Colon (tissue), 2 donors: ENCODE measurements around the gene CFAP20DC.

Experiments
- FAIRE-seq: peaks from 2 replicates; lab custom pipeline; 2012; peaks lifted over from hg19 to GRCh38; lab: Jason Lieb, UNC
- donor health status: control.
- donor health status: control.

CFAP20DC gene

DNA sequence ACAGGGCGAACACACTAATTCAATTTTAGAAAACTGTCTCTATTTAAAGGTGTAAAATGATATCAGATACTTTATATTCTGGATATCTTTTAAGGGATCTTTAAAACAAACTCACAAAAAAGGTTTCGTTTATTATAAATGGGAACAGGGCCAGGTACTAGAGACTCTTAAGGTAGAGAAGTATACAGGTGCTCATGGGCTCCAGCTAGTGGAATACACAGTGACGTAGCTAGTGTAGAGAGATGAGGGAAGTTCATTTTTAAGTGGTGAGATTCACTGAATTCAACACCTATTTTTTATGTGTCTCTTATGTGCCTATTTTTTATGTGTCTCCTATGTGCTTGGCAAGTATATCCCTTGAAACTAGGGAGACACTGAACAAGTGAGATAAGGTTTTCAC is 250.6 kb downstream of the CFAP20DC start:
- FAIRE-seq = no peak

DNA sequence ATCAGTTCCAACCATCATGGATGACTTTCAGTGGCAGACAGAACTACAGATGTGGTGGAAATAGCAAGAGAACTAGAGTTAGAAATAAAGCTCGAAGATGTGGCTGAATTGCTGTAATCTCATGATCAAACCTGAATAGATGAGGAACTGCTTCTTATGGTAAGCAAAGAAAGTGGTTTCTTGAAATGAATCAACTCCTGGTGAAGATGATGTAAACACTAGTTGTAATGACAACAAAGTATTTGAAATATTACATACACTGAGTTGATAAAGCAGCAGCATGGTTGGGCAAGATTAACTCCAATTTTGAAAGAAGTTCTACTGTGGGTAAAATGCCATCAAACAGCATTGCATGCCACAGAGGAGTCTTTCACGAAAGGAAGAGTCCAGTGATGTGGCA is 251.5 kb downstream of the CFAP20DC start:
- FAIRE-seq = no peak

DNA sequence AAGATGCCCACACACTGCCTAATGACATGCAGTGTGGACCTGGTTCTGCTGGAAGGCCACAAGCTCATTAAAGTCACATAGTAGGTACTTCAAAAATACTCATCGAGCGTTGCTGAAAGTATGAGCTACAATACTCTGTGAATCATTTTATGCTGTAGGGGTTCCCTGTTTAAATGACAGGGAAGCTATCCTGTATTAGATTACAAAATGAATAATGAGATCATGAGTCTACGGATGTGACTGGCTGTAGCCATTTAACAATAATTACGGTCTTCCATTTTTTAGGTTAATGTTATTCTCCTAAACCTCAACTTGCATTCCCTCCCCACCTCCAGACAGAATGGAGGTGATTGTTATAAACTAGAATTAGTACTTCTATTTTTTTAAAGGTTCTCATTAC is 255.1 kb downstream of the CFAP20DC start:
- no peak for FAIRE-seq

DNA sequence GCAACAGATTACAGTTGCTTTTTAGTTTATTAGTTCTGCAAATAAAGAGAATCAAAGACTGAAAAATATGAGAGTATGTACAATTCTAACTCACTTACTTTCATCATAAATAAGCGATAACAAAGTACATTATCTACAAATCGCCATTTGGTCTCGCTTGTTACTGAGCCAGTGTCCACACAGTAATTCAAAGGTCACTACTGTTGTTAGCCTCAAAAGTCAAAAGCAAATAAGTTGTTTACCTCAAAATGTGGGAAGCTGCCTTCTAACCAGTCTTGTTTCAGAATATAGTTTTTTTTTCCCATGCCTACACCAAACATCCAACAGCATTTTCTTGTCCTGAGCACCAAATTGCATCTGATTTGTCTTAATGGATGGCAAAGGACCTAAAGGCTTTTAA is 255.9 kb downstream of the CFAP20DC start:
- FAIRE-seq = no peak

DNA sequence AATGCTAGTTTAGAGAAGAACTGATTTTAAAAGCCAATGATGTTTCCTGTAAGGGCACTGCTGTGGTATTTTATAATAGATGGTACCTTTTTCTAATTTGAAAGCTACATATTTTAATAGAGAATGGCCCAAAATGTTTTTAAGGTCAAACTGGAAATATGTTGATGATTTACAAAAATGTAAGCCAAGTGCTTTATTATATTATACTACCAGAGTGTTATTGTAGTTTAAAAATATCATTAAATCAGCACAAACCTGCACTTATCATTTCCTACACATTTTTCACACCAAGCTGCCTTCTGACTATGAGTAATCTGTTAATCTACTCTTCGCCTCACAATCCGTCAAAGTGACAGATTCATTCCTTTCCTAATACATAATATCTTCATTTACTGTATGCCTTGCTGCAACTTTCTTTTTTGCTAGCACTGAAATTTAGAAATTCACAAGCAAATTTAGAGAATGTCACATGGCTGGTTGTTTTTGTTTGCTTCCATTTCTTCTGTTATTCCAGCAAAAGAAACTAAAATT is 256.8 kb downstream of the CFAP20DC start:
- FAIRE-seq = no peak

DNA sequence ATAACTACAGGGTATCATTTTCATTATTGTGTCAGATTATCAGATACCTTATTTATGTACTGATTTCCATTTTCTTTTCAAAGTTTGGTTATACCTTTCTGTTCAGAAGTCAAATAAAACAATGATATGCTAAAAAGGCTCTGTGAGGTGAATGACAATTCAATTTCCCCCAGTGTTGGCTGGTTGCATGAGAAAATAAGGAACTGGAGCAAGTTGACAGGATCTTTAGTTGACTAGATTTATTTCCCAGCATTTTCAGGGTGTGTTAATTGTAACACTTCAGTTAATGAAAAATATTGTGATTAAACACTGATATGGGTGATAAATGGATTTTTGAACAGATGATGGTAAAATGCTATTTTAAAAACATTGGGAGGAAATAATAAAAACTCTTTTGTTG is 260.4 kb downstream of the CFAP20DC start:
- FAIRE-seq = no peak

DNA sequence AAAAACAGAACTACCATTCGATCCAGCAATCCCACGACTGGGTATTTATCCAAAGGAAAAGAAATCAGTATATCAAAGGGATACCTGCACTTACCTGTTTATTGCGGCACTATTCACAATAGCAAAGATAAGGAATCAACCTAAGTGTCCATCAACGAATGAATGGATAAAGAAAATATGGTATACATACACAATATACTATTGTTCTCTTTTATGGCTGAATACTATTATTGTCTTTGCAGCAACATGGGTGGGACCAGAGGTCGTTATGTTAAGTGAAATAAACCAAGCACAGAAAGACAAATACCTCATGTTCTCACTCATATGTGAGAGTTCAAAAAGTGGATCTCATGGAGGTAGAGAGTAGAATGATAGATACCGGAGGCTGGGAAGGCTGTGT is 264.9 kb downstream of the CFAP20DC start:
- peak; percentile 21 for FAIRE-seq

DNA sequence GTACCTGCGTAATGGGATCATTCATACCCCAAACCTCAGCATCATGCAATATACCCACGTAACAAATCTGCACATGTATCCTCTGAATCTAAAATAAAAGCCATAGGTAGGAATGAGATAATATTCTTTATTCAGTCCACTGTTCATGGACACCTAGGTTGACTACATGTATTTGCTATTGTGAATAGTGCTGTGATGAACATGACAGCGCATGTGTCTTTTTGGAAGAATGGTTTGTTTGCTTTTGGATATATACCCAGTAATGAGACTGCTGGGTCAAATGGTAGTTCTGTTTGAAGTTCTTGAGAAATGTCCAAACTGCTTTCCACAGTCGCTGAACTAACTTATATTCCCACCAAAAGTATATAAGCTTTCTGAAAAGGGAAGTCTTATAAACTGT is 265.4 kb downstream of the CFAP20DC start:
- FAIRE-seq = no peak

DNA sequence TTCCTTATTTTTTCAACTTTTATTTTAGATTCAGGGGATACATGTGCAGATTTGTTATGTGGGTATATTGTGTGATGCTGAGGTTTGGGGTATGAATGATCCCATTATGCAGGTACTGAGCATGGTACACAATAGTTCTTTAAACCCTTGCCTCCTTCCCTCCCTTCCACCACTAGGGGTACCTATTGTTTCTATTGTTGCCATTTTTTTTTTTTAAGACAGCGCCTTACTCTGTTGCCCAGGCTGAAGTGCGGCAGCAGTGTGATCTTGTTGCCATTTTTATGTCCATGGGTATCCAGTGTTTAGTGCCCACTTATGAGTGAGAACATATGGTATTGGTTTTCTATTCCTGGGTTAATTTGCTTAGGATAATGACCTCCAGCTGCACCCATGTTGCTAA is 266.0 kb downstream of the CFAP20DC start:
- no peak for FAIRE-seq

DNA sequence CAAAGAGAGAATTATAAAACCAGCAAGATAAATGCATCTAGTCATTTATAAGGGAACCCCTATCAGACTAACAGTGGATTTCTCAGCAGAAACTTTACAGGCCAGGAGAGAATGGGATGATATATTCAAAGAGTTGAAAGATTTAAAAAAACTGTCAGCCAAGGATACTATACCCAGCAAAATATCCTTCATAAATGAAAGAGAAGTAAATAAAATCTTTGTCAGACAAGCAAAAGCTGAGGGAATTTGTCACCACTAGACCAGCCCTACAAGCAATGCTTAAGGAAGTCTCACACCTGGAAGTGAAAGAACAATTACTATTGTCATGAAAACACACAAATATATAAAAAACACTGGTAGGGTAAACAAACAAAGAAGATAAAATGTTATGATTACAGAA is 269.9 kb downstream of the CFAP20DC start:
- FAIRE-seq = no peak

DNA sequence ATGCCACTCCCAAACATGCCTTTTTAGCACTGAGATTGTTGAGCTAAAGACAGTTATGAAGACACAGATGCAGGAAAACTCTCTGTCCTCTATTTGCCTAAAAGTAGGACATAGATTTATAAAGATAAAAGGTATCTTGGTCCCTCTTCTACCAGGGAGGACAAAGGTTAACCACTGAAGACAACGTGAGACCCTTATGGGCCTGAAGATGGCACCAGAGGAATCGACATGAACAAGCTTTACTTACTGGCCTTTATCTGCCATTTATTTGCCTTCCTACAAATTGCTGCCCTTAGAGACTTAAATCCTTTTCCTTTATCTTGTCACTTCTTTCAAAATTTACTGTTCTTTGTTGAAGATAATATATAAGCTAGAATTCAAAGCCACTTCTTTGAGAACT is 273.6 kb downstream of the CFAP20DC start:
- no peak for FAIRE-seq

DNA sequence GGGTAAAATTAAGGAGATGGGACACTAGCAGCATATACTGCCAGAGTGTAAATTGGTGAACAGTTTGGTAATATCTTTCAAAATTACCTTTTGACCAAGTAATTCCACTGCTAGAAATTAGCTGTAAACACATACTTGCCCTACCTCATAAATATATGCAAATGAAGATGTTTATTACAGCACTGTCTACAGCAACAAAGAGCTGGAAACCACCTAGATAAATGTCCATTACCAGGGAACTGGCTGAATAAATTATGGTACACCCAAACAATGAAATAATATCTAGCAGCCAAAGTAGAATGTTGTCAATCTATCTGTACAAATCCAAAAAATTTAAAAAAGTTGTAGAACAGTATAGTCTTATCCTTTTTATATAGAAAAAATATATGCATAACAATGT is 277.4 kb downstream of the CFAP20DC start:
- FAIRE-seq = no peak

DNA sequence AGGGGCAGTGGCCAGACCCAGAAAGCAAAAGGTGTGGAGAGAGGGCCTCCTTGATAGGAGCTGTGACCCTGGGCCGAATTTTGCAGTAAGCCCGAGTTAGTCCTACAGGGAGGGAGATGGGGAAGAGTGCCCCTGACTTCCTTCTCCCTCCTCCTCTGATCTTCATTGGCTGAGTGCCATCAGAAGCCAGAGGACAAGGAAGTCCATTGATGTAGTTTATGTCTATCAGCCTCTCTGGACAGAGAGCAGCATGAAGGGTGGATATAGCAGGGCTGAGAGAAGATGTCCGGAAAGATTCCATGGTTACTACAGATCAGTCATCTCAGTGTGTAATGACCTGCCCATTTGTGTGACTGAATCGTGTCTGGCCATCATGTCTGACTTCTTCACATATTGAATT is 280.8 kb downstream of the CFAP20DC start:
- no peak for FAIRE-seq

DNA sequence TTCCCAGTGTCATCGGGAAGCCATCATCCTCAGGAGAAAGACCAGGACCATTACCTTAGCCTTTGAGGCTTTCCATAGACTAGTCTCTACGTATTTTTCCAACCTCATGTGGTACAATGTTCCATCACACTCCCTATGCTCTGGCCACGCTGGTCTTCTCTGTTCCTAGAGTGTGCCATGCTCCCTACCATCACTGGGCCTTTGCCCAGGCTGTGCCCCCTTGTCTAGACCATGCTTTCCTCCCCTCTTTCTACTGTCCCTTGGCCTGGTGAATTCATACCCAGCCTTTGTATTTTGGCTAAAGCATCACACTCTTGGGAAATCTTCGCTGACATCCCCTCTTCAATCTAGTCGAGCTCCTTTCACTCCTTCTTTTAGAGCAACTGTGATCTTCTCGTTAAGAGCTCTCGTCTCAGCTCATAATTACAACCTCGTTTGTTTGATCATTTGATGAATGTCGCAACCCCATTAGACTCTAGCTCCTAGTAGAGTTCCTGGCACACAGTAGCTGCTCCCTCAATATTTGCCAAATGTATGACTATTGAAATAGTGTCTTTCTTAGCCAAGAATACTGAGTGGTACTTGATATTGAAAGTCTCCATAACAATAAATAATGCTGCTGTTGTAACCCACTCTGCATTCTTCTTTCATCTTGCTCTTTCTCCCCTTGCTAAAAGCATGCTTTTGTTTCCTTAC is 283.1 kb downstream of the CFAP20DC start:
- no peak for FAIRE-seq

DNA sequence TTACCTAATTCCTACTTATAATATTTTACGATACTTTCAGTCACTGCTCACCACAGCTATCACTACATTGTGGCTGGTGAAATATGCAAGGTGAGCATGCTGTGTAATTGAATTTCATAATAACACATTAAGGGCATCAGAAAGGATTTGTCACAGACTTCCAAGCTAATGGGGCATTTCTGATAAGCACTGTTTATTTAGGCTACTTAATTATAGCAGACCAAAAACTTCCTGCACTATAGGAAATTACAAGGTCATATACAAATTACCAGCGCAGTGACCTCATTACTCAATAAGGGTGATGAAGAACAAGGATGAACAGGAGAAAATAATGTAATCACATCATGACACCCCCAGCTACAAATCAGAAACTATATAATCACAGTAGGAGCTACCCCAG is 294.7 kb downstream of the CFAP20DC start:
- no peak for FAIRE-seq

DNA sequence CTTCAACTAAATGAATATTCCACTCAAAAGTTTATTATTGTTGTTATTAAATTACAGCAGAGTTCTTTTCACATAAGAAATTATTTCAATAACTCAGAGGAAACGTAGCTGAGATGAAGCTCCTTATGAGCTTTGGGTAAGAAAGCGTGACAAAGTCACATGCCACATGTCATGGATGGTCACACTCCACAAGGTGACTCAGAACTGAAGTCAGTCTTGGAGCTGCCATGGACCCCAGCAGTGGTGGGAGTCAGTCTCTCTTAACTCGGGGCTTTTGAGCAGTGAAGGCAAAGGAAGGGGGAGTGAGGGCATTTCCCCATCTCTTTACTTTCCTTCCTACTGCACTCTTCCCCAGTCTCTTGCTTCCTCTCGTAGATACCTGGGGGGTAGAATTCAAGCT is 295.8 kb downstream of the CFAP20DC start:
- FAIRE-seq = no peak

DNA sequence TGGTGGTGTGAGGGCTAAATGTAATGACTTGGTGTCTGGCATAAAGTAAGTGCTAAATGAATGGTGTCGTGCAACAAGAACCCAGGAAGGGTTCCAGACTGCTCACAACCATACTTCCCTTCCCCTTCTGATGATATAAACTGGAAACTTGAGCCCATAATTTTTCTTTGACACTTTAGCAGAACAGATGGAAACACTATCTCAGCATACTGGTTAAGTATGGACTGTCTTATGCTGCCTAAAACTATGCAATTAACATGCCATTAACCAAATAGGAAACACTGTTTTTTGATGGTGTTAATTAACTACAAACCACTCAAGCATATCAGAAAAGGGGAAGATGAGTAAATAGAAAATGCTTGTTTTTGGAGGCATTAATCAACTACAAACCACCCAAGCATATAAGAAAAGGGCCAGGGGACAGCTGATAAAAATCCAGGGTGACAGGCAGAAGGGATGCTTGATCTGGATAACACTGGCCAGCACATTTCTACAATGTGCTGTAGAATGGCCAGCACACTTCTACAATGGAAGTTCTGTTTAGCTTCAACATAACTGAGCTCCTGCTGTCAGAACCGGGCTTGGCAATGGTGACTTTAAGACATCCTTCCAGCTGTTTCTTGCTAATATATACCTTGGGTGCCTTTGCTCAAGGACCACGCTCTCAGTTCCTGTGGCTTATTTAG is 297.8 kb downstream of the CFAP20DC start:
- no peak for FAIRE-seq

DNA sequence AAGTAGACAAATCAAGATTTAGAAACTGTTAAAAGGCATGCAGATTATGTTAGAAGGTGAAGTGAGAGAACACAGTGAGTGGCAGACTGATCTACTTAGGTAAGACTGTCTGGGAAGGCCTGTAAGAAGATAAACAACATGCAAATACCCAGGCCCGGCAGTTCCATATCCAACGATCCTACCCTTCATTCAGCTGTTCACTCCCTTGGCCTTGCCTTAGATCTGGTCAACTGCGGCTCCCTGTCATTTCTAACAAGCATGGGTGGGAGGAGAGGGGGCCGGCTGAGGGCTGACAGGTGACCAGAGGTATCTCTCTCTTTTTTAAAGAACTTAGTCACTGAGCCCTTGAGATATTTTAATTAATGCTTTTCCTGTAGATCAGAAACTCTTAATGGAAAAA is 298.6 kb downstream of the CFAP20DC start:
- no peak for FAIRE-seq

DNA sequence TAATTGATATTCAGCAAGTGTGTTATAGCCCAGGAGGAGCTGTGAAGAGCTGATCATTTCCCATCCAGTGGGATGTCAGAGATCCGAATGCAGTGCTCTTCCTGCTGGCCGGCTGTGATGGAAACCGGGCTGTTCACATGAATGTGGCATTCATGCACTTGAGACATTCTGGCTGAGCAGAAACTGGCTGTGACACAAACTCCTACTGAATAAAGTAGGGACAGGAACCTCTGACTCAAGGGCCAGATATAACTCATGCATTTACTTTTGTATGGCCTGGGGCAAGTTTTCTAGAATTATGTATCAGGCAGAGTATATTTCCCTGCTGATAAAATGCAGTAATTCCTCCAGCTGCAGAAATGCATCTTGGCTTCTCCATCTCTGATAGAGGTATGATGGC is 299.9 kb downstream of the CFAP20DC start:
- FAIRE-seq = no peak

DNA sequence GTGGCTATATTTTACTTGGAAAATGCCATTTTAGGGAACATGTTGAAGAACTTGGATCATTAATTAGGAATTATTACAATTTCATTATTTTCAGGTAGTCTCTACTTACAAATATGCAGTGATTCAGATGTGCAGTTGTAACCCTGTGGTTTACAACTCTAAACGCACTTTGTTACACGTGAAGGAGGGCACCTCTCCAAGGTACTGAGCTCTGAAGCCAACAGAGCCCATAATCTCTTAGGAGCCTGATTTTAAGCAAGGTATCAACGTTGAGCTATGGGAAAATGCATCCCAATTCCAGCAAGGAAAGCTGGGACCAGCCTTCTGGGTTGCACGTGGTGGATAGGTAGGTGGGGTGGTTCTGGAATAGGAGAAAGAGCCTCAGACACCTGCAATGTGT is 301.8 kb downstream of the CFAP20DC start:
- no peak for FAIRE-seq

DNA sequence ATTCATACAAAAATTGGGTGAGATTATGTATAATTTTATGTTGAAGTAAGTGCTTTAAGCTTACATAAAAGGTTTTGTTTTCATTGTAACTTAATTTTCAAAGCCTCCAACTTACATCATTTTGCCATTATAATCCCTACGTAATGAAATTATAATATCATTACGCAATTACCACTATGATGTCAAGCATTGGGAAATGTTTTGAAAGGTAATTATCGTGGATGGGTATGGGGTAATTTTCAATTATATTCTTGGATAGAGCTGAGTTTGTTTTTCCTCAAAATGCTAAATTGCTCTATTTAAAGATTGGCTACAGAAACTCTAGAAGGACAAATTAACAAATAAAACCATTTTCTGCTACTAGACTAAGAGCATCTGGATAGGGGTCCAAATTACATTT is 303.1 kb downstream of the CFAP20DC start:
- FAIRE-seq = no peak

DNA sequence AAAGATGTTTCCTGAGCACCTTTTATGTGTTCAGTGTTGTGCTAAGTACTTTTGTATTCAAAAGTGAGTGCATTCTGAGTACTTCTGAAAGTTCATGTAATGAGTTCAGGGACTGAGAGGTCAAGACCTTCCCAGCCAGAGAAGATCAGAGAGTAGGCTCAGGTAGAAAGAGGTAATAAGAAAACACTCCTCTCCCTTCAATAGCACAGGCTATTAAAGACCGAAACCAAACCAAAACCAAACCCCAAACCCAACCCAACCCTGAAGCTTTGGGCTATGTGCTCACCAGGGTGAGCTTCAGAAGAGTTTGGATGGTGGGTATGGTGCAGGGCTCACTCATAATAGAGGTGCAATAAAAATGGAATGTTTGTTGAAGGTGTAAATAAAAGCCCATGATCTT is 306.5 kb downstream of the CFAP20DC start:
- FAIRE-seq = no peak

DNA sequence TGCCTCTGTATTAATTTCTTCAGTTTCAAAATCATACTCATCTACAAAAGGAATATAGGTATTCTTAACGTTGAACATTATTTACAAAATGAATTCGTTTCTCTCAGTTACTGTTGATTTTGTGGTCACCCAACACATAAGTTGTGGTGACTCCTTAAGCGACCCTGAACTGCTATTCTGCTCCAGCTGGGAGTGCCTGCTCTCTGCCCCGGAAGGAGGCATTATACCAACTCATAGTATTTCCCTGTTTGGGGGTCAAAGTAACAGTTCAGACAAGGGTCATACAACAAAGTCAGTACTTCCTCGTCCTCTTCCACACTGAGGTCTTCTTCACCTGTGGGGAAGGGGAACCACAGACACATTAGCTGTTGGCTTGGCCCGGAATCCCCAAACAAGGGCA is 307.6 kb downstream of the CFAP20DC start:
- no peak for FAIRE-seq

DNA sequence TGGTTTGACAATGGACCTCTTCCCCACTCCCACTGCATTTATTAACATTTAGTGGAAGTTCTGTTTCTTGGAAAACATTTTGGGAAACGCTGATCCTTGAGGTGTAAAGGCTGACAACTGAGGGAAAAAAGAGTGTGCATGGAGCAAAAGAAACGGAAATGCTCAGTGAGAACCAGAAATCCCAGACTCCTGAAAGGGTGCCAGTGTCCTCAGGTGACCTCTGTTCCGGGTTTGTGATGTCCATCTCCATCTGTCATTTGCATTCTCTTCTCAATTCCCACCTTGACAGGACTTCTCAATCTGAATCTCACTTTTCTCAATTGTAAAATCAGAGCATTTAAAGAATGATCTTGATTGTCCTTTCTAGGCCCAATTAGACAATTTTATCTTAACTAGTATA is 312.2 kb downstream of the CFAP20DC start:
- FAIRE-seq = no peak
